ENCODE measurements around the gene ANLN. TPM values are rescaled to one million over a fixed set of nuclear protein-coding genes. Genes with fewer than 3 reads are reported as not detected.

Gene ANLN
- total RNA-seq, 1 experiment from 2014 or later, result 106 TPM

DNA sequence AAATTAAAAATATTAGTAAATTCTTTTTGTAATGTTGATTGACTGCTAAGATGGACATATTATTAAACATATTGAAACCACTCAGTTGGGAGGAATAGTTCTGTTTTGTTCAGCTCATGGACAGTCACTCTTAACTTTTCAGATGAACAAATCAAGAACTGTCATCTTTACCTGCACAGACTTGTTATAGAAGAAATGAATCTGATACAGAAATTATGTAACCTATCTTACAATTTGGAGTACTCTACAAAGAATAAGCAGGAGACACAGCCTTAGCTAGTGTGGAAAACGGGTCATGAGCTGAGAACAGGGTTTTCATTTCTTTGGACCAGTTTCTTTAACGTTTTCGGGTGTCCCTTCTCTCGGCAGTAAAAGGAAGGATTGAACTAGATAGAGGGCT is 1.2 kb upstream of the ANLN start:
- CTCF ChIA-PET, result no interaction called here

DNA sequence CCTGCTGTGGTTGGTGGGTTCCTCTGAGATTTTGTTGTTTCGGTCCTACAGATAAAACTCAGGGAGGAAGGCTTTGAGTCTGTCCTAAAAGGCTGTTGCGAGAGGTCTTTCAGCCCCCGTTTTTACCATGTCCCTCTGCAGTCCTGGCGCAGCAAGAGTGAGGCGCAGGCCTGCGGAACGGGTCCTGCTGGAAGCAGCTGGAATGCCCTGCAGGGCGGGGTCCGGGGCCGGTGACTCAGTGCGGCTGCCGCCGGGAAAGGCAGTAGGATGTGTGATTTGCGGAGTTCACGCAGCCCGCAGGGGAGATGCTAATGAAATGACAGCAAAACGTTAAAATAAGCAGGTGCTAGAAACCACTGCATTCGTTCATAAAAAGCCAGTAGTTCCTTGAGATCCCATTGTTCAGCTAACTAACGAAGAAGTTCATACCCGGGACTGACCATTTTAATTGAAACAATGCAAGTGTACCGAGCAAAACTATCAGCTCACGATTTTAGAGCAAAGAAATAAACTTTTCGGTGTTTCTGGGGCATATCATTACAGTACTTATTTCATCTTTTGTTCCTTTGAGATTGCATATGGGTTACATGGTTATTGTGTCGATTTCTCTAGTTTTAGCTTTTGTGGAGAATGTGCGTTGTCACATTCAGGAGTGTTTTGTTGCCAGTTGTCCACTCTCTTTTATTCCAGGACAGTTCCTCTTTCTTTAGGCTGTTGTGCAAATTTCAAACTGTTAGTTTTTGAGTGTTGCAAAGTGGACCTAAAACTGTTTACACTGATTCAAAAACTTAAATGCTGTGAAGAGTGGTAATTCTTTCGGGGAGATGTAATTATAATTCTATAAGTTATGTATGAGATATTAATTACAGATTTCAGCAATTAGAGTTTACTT is 783 bp downstream of the ANLN start:
- CTCF ChIA-PET, result interaction anchor here (1.4 kb wide), 1 partner anchor 23 kb away, joined by 7 read pairs; a partner anchor contains a TSS
- POLR2A ChIA-PET, result interaction anchor here (0.6 to 2.4 kb wide), 2 partner anchors 23 to 41 kb away, joined by 3 to 10 read pairs; a partner anchor contains a TSS
- intact Hi-C loops (cut with micrococcal nuclease; ENCODE audit: unreplicated experiment), result no loop called here

More for the DNA sequence above, 1.2 kb upstream of the ANLN start:
- BruUV-seq (replicated peaks), result no TSS peak
- H3K27ac Mint-ChIP-seq (ENCODE audit: unreplicated experiment), result peak overlapping the region; percentile 95
- peaks cover 12% of the 10 kb centered on the region for H3K4me1 Mint-ChIP-seq (ENCODE audit: low read depth, unreplicated experiment)
- H3K4me3 ChIP-seq (ENCODE audit: low read depth, low read length), result no peak overlapping the region
- H3K36me3 Mint-ChIP-seq (ENCODE audit: insufficient read depth, unreplicated experiment), result peaks cover 36% of the 10 kb centered on the region
- no peaks in the 10 kb centered on the region for H3K27me3 ChIP-seq (replicated peaks; ENCODE audit: control insufficient read depth, insufficient read depth, low read length)
- POLR2A ChIA-PET, result interaction anchor here (2.4 kb wide), 1 partner anchor 21 kb away, joined by 10 read pairs; a partner anchor contains a TSS
- DNase-seq, result no peak
- intact Hi-C loops (cut with micrococcal nuclease; ENCODE audit: unreplicated experiment), result no loop called here
- no peaks in the 10 kb centered on the region for H3K27me3 Mint-ChIP-seq (ENCODE audit: insufficient read depth, unreplicated experiment)
- H3K36me3 ChIP-seq (ENCODE audit: control insufficient read depth, insufficient read depth, low read length), result no peaks in the 10 kb centered on the region
- no peaks in the 10 kb centered on the region for H3K9me3 ChIP-seq
- TF ChIP-seq, protein P1, sequence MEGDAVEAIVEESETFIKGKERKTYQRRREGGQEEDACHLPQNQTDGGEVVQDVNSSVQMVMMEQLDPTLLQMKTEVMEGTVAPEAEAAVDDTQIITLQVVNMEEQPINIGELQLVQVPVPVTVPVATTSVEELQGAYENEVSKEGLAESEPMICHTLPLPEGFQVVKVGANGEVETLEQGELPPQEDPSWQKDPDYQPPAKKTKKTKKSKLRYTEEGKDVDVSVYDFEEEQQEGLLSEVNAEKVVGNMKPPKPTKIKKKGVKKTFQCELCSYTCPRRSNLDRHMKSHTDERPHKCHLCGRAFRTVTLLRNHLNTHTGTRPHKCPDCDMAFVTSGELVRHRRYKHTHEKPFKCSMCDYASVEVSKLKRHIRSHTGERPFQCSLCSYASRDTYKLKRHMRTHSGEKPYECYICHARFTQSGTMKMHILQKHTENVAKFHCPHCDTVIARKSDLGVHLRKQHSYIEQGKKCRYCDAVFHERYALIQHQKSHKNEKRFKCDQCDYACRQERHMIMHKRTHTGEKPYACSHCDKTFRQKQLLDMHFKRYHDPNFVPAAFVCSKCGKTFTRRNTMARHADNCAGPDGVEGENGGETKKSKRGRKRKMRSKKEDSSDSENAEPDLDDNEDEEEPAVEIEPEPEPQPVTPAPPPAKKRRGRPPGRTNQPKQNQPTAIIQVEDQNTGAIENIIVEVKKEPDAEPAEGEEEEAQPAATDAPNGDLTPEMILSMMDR (IDR thresholded peaks at IDR 0.05; ENCODE audit: insufficient read depth in 1 of 2, low read depth in 1 of 2, low read length in 1 of 2, severe bottlenecking in 1 of 2, unreplicated experiment in 1 of 2), result no peak
- H3K9me3 Mint-ChIP-seq (ENCODE audit: unreplicated experiment), result no peaks in the 10 kb centered on the region
- H3K4me1 ChIP-seq, result peaks cover 18% of the 10 kb centered on the region
- H3K4me3 Mint-ChIP-seq (ENCODE audit: unreplicated experiment), result peak overlapping the region; percentile 92

More for the DNA sequence above, 783 bp downstream of the ANLN start:
- no peaks in the 10 kb centered on the region for H3K27me3 Mint-ChIP-seq (ENCODE audit: insufficient read depth, unreplicated experiment)
- TF ChIP-seq, protein P1 (IDR thresholded peaks at IDR 0.05; ENCODE audit: insufficient read depth in 1 of 2, low read depth in 1 of 2, low read length in 1 of 2, severe bottlenecking in 1 of 2, unreplicated experiment in 1 of 2), result no peak
- peak; percentile 93 to 95 for DNase-seq
- peaks cover 12% of the 10 kb centered on the region for H3K4me1 Mint-ChIP-seq (ENCODE audit: low read depth, unreplicated experiment)
- Histone ChIP-seq H3K4me3 (ENCODE audit: low read depth, low read length) (peak overlapping the region; percentile 78), H3K9me3 (peaks cover 12% of the 10 kb centered on the region), H3K36me3 (ENCODE audit: control insufficient read depth, insufficient read depth, low read length) (peaks cover 1% of the 10 kb centered on the region; the same call in 1 of the 2 replicates), H3K4me1 (peaks cover 18% of the 10 kb centered on the region), H3K27me3 (replicated peaks; ENCODE audit: control insufficient read depth, insufficient read depth, low read length) (no peaks in the 10 kb centered on the region)
- H3K36me3 Mint-ChIP-seq (ENCODE audit: insufficient read depth, unreplicated experiment), result peaks cover 48% of the 10 kb centered on the region
- peak overlapping the region; percentile 95 for H3K27ac Mint-ChIP-seq (ENCODE audit: unreplicated experiment)
- H3K9me3 Mint-ChIP-seq (ENCODE audit: unreplicated experiment), result peaks cover 7% of the 10 kb centered on the region
- peak overlapping the region; percentile 92 for H3K4me3 Mint-ChIP-seq (ENCODE audit: unreplicated experiment)
- BruUV-seq (replicated peaks), result TSS peak; percentile 43
